ENCODE results near the gene NAP1L3.

Gene NAP1L3

DNA sequence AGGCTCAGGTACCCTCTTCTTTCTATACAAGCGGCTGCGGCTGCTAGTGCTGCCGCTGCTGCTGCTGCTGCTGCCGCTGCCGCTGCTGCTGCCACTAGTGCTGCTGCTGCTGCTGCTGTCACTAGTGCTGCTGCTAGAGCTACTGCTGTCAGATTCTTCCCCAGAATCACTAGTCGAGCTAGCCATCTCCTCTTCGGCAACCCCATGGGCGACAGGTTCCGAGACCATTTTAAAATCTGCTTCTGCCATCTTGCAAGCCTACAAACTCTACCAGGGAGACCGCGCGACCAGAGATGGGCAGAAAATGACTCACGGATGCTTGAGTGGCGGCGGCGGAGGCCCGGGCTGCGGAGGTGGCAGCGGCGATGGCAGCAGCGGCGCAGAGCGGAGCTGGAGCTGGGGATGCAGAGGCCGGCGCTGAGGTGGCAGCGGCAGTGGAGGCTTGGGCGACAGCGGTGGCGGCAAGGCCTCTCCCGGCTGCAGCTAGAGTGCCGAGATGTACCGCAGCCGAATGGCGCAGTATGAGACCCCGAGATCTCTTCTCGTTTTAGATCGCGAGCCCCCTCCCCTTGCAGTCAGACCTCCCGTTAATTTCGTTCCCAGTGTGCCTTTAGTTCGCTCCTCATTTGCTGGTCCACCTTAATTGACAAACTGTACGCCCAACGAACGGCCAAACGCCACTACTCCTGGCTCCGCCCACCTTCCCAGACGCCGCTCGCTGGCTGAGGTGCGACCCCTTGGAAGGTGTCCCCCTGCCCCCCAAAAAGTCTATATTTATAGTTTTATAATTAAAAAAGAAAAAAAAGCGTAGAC is at the start of gene NAP1L3:
NAP1L3 (minus strand) TSS at position 523 of the 813 bp plus-strand sequence; CDS start at position 249, 274 bp downstream.
- peak; percentile 51 for DNase-seq (ENCODE audit: low read depth)

DNA sequence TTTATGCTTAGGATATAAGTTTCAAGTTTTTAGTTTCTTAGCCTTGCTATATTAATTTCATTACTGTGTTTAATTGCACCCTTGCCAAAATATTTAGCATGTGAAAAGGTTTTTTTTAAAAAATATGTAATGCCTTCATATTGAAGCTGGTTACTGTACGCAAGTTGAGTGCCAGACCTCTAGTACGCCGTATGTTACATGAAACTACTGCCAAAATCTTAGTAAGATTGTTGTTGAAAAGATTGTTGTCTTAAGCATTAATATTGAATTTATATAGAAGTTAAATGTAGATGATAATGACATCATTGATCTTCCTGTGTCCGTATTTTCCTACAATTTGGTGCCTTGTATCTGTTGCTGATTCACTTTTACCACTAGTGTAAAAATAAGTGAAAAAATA is 37.7 kb upstream of the NAP1L3 start:
- no peak for DNase-seq (ENCODE audit: low read depth)

DNA sequence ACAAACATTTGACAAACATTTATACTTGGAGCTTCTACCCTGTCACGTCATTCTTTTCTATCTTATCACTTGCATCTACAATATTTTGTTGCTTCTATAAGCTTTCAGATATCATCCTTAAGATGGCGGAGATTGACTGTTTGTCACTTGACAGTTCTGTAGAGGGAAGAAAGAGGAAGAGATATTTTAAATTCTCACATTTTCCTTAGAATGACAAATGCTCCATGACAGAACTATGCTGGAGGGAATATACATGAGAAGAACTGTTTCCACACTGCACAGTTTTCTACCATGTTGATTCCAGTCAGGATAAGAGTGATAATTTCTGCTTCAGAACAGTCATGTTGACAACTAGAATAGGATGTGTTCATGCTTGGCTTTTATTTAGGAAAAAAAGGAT is 30.3 kb upstream of the NAP1L3 start:
- DNase-seq (ENCODE audit: low read depth), result no peak

- no peak for DNase-seq (ENCODE audit: low read depth)
Observed at GRCh38 chrX:93695981-93696380, 22.6 kb upstream of the NAP1L3 start.

DNA sequence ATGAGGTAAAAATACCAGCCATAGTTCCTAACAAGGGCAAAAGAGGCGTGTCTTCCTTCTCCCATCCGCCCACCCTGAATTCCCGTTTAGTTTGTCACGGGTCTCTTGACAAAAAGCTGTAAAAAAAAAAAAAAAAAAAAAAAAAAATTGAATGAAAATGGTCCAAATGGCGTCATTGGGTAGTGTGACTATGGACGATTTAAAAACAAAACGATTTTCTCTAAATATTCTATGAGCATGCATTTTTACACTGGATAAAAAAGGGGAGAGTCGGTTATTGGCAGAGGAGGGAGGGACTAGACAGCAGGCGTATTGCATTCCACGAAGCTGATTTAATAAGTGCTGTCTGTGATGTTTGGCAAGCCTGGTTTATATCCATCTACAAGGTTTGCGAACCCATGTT is 492 bp upstream of the NAP1L3 start, which contains the start of gene FAM133A:
FAM133A (plus strand) TSS at position 338 of the 403 bp plus-strand sequence. CDS start 35,214 bp downstream, outside the sequence.
- peak; percentile 6 for DNase-seq (ENCODE audit: low read depth)

GRCh38 chrX:93660575-93660974 is 12.8 kb downstream of the NAP1L3 start:
- DNase-seq (ENCODE audit: low read depth), result no peak

- no peak for DNase-seq (ENCODE audit: low read depth)
Observed at GRCh38 chrX:93649381-93649780, 24.0 kb downstream of the NAP1L3 start.

DNA sequence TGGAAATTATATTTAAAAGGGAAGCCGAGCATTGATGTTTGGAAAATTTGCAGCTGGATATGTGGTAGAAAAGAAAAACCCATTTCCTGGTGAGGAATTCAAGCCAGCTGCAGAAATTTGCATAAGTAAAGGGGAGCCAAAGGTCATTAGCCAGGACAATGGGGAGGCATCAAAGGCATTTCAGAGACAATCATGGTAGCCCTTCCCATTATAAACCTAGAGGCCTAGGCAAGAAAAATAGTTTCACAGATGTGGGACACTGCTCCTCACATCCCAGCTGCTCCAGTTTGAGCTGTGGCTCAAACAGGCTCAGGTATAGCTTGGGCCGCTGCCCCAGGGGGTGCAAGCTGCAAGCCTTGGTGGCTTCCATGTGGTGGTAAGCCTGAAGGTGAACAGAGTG is 35.8 kb downstream of the NAP1L3 start:
- DNase-seq (ENCODE audit: low read depth), result no peak

Measured in GM04504 (cell line).